Activated naive CD4-positive, alpha-beta T cell treated with Interleukin-2 at 50 U/mL for 16 hours (primary cell): ENCODE results near the gene YKT6.
"Not testable (repeated sequence)": the region's sequence is repeated elsewhere in the genome, so short reads cannot be mapped to it uniquely, and the experiment has no call there.

Source experiments
- DNase-seq: peaks from one replicate; pipeline ENCODE4 v3.0.0-alpha.2; 2020

The YKT6 gene

GRCh38 chr7:44194562-44195145 is 6.1 kb upstream of the YKT6 start:
- no peak for DNase-seq

GRCh38 chr7:44195889-44196288 is 4.9 kb upstream of the YKT6 start:
- DNase-seq = no peak

- peak; percentile 6 for DNase-seq
These were observed 4.3 kb upstream of the YKT6 start for GRCh38 chr7:44196450-44196872.

GRCh38 chr7:44197474-44197873 is 3.3 kb upstream of the YKT6 start:
- no peak for DNase-seq

- not testable (repeated sequence) for DNase-seq
These were observed 615 bp upstream of the YKT6 start for GRCh38 chr7:44200163-44200562.

GRCh38 chr7:44201813-44202212 is 1.0 kb downstream of the YKT6 start:
- no peak for DNase-seq

GRCh38 chr7:44206008-44206407 is 5.2 kb downstream of the YKT6 start:
- no peak for DNase-seq

GRCh38 chr7:44208085-44208484 is 7.3 kb downstream of the YKT6 start:
- DNase-seq = no peak

- DNase-seq = no peak
These were observed 9.3 kb downstream of the YKT6 start for GRCh38 chr7:44210107-44210506.

GRCh38 chr7:44211126-44211675 is 10.4 kb downstream of the YKT6 start:
- no peak for DNase-seq

- no peak for DNase-seq
These were observed 11.2 kb downstream of the YKT6 start for GRCh38 chr7:44212018-44212417.

GRCh38 chr7:44212581-44213184 is 11.9 kb downstream of the YKT6 start:
- DNase-seq = no peak

GRCh38 chr7:44213206-44213876 is 12.6 kb downstream of the YKT6 start:
- no peak for DNase-seq

- DNase-seq = no peak
These were observed 13.2 kb downstream of the YKT6 start for GRCh38 chr7:44213877-44214388.

GRCh38 chr7:44215531-44215930 is 14.8 kb downstream of the YKT6 start:
- no peak for DNase-seq

GRCh38 chr7:44216019-44216418 is 15.2 kb downstream of the YKT6 start:
- no peak for DNase-seq

GRCh38 chr7:44216521-44217222 is 15.9 kb downstream of the YKT6 start:
- no peak for DNase-seq

GRCh38 chr7:44217223-44217714 is 16.5 kb downstream of the YKT6 start:
- no peak for DNase-seq

- DNase-seq = no peak
These were observed 17.1 kb downstream of the YKT6 start for GRCh38 chr7:44217852-44218402.

- no peak for DNase-seq
These were observed 17.8 kb downstream of the YKT6 start for GRCh38 chr7:44218418-44219201.

- no peak for DNase-seq
These were observed 18.7 kb downstream of the YKT6 start for GRCh38 chr7:44219371-44220045.

- no peak for DNase-seq
These were observed 19.2 kb downstream of the YKT6 start for GRCh38 chr7:44220046-44220357.
